PC-3 (cell line): ENCODE measurements around the gene RNF121. TPM values are rescaled to one million over a fixed set of nuclear protein-coding genes. Genes with fewer than 3 reads are reported as not detected.

Experiments used
- ATAC-seq: fragments of 200-7000 bp; cut with Tn5 transposase; 2 replicates; pipeline ENCODE4 v1.9.1; 2020; ENCODE audit warnings: mild to moderate bottlenecking, moderate library complexity
- BruUV-seq: library from RNA; stranded (reverse); fragments of 400-500 nt; replicated peaks from 2 replicates; lab custom pipeline; 2021; lab: Mats Ljungman, UMichigan
- CTCF ChIA-PET: fragments of 300-600 bp; sonication (Branson Sonifier 250); formaldehyde crosslinking; loops from one replicate; lab custom pipeline; 2022; ENCODE audit warnings: antibody characterized with exemption; lab: Charles Lee
- POLR2A ChIA-PET: fragments of 300-600 bp; sonication (Branson Sonifier 250); formaldehyde crosslinking; loops from one replicate; lab custom pipeline; 2022; ENCODE audit warnings: antibody characterized with exemption; ENCODE audit not compliant: unreplicated experiment; lab: Charles Lee
- DNase-seq: peaks from one replicate; pipeline ENCODE4 v3.0.0-alpha.2; 2015
- H2AFZ ChIP-seq: fragments of 300-600 bp; sonication (generic); 2 replicates; pipeline ENCODE4 v1.6.0; 2016; ENCODE audit warnings: antibody characterized with exemption, low read length
- H3F3A ChIP-seq: fragments of 300-600 bp; sonication (generic); one replicate; pipeline ENCODE4 v1.6.0; 2017; ENCODE audit warnings: antibody characterized with exemption, low read length, control low read depth, mild to moderate bottlenecking; ENCODE audit not compliant: unreplicated experiment
- H3K27ac ChIP-seq: fragments of 300-600 bp; sonication (generic); 2 replicates; pipeline ENCODE4 v1.5.1; 2016; ENCODE audit warnings: mild to moderate bottlenecking, low read length
- H3K27me3 ChIP-seq: fragments of 300-600 bp; sonication (generic); 2 replicates; pipeline ENCODE4 v1.6.1; 2016; ENCODE audit warnings: low read length, mixed read lengths
- H3K36me3 ChIP-seq: fragments of 300-600 bp; sonication (generic); 2 replicates; pipeline ENCODE4 v1.6.1; 2016; ENCODE audit warnings: low read depth, mixed run types, low read length, mixed read lengths
- H3K4me1 ChIP-seq: fragments of 300-600 bp; sonication (generic); 2 replicates; pipeline ENCODE4 v1.5.1; 2016; ENCODE audit warnings: low read length; ENCODE audit not compliant: insufficient read depth
- H3K4me2 ChIP-seq: fragments of 300-600 bp; sonication (generic); 2 replicates; pipeline ENCODE4 v1.6.0; 2016; ENCODE audit warnings: low read length
- H3K4me3 ChIP-seq: fragments of 300-600 bp; sonication (generic); 2 replicates; pipeline ENCODE4 v1.5.1; 2016; ENCODE audit warnings: mild to moderate bottlenecking, low read length, mixed read lengths
- H3K79me2 ChIP-seq: fragments of 300-600 bp; sonication (generic); 2 replicates; pipeline ENCODE4 v1.6.1; 2017; ENCODE audit warnings: low read length, mixed read lengths
- H3K9ac ChIP-seq: fragments of 300-600 bp; sonication (generic); 2 replicates; pipeline ENCODE4 v1.6.0; 2016; ENCODE audit warnings: mild to moderate bottlenecking, low read length
- H3K9me2 ChIP-seq: fragments of 300-600 bp; sonication (generic); replicated peaks from 2 replicates; pipeline ENCODE4 v1.6.1; 2016; ENCODE audit warnings: mixed run types, low read length, mixed read lengths
- H3K9me3 ChIP-seq: fragments of 300-600 bp; sonication (generic); 2 replicates; pipeline ENCODE4 v1.6.1; 2016; ENCODE audit warnings: low read length, mixed read lengths
- H4K20me1 ChIP-seq: fragments of 300-600 bp; sonication (generic); 2 replicates; pipeline ENCODE4 v1.6.1; 2016; ENCODE audit warnings: low read length, mixed read lengths
- CTCF ChIP-seq: fragments of 300-600 bp; sonication (generic); conservative IDR thresholded peaks from 2 replicates; pipeline ENCODE4 v1.5.1; 2017; ENCODE audit warnings: antibody characterized with exemption, low read depth, mild to moderate bottlenecking, low read length
- EZH2 ChIP-seq: fragments of 300-600 bp; sonication (generic); IDR thresholded peaks from one replicate; pipeline ENCODE4 v1.6.1; 2017; ENCODE audit warnings: antibody characterized with exemption, mild to moderate bottlenecking, low read length; ENCODE audit not compliant: unreplicated experiment
- intact Hi-C: fragments of 100-400 bp; cut with micrococcal nuclease; formaldehyde crosslinking; loops from 2 replicates; pipeline ENCODE4 v1.9.0; 2023
- total RNA-seq: library from RNA; depleted of rRNA; stranded (reverse); fragments of >200 nt; gene quantifications from 2 replicates; pipeline ENCODE4 v1.2.3, GENCODE V29; 2014

RNF121 gene
- total RNA-seq, 1 experiment from 2014 or later, result 40.2 TPM

DNA sequence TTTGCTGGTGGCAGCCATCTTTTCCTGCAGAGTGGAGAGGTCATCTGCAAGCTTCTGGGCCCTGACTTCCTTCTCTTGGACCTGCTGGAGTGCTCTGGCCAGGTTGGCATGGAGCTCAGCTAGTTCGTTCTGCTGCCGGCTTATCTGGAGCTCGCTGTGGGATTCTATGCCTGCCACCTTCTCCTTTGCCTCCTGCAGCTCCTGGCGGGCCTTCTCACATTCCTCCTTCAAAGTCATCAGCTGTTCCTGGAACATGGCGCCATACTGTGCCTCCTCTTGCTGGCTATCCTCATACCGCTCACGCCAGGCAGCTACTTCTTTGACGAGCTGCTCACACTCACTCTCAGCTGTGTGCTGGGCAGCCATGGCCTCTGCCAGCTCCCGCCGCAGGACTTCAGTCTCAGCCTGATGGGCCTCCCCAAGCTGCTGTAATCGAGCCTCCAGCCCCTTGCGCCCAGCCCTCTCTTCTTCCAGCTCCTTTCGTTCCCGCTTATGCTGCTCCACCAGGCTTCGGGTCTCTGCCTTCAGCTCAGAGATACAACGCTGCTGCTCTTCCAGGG lies 86.0 kb downstream of the RNF121 start:
- ChIA-PET POLR2A (no interaction called here), CTCF (interaction anchor here (0.6 to 1.8 kb wide), 2 partner anchors 11 to 32 kb away, joined by 3 to 5 read pairs; no protein-coding TSS in a partner anchor)
- no peaks in the 10 kb centered on the region for H3K4me1 ChIP-seq
- H3K27ac ChIP-seq, result no peak overlapping the region
- no peaks in the 10 kb centered on the region for H3K9me3 ChIP-seq
- no peak overlapping the region for H3K9ac ChIP-seq
- no peaks in the 10 kb centered on the region for H3K27me3 ChIP-seq
- no peak overlapping the region for H2AFZ ChIP-seq
- no peak overlapping the region for H3K4me2 ChIP-seq
- no peak for DNase-seq
- no peaks in the 10 kb centered on the region for H3K79me2 ChIP-seq
- TF ChIP-seq CTCF (no peak), EZH2 (no peak)
- no peaks in the 10 kb centered on the region; the same call in 1 of the 2 replicates for H4K20me1 ChIP-seq
- H3K9me2 ChIP-seq, result no peaks in the 10 kb centered on the region
- H3K4me3 ChIP-seq, result no peak overlapping the region
- H3K36me3 ChIP-seq, result peaks cover 87% of the 10 kb centered on the region
- BruUV-seq, result TSS peak; percentile 37
- ATAC-seq, result no peak
- intact Hi-C loops, result no loop called here
- no peaks in the 10 kb centered on the region for H3F3A ChIP-seq

DNA sequence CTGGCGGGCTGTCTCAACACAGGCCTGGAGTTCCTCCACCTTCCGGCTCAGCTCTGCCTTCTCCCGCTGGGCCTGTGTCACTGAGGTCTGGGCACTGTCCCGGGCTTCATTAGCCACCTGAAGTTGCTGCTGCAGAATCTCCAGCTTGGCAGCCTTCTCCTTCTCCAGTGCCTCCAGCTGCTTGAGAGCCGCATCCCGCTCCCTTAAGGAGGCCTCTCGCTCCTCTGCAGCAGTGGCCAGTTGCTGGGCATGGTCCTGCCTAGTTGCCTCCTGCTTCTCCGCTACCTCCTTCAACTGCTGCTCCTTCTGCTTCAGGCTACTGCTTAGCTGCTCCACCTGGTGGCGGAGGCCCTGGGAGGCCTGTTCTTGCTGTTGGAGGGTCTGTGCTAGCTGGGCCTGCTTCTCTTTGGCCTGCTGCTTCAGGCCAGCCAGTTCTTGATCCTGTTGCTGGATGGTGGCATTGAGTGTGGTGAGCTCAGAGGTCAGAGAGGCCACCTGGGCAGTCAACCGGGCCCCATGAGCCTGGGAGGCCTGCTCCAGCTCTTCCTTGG lies 86.7 kb downstream of the RNF121 start:
- H2AFZ ChIP-seq, result no peak overlapping the region
- no peaks in the 10 kb centered on the region; the same call in 1 of the 2 replicates for H4K20me1 ChIP-seq
- POLR2A ChIA-PET, result no interaction called here

More for the DNA sequence above, 86.7 kb downstream of the RNF121 start:
- H3K9me3 ChIP-seq, result no peaks in the 10 kb centered on the region
- H3K4me1 ChIP-seq, result no peaks in the 10 kb centered on the region
- H3K9ac ChIP-seq, result no peak overlapping the region
- CTCF ChIA-PET, result interaction anchor here (0.6 to 1.8 kb wide), 2 partner anchors 10 to 20 kb away, joined by 3 to 5 read pairs; no protein-coding TSS in a partner anchor
- intact Hi-C loops, result no loop called here
- DNase-seq (peak; percentile 42), ATAC-seq (peak; percentile 48)
- H3K4me2 ChIP-seq, result no peak overlapping the region
- no peaks in the 10 kb centered on the region for H3K9me2 ChIP-seq
- BruUV-seq, result no TSS peak
- no peaks in the 10 kb centered on the region for H3K79me2 ChIP-seq
- TF ChIP-seq EZH2 (no peak), CTCF (peak; percentile 65)
- H3K27ac ChIP-seq, result no peak overlapping the region
- no peaks in the 10 kb centered on the region for H3F3A ChIP-seq
- H3K4me3 ChIP-seq, result no peak overlapping the region
- H3K36me3 ChIP-seq, result peaks cover 86% of the 10 kb centered on the region
- no peaks in the 10 kb centered on the region for H3K27me3 ChIP-seq
